Gastrocnemius medialis (tissue), 4 donors: ENCODE results near the gene STIM1. TPM values are rescaled to one million over a fixed set of nuclear protein-coding genes. Genes with fewer than 3 reads are reported as not detected.

Experiments
- ATAC-seq, 2 donors: fragments of 150-250 bp; one replicate each; pipeline ENCODE4 v1.9.1; 2016
- DNase-seq, 2 donors: peaks; one replicate each; pipeline ENCODE4 v3.0.0-alpha.2; 2019
- H3K27ac ChIP-seq, 4 donors: fragments of 200-600 bp; sonication (generic); 1 replicate in 1 of 4; 2 replicates in 3 of 4; pipeline ENCODE4 v1.5.1; 2016 to 2018; ENCODE audit warnings: mild to moderate bottlenecking in 2 of 4, moderate library complexity in 1 of 4
- H3K27me3 ChIP-seq, 3 donors: fragments of 200-600 bp; sonication (generic) in 2 of 3; 1 replicate in 1 of 3; 2 replicates in 2 of 3; pipeline versions ENCODE4 v1.5.1 to v1.6.0; 2016 to 2019; ENCODE audit warnings: mild to moderate bottlenecking in 1 of 3, moderate library complexity in 1 of 3
- H3K36me3 ChIP-seq, 2 donors: fragments of 200-600 bp; sonication (generic) in 1 of 2; one replicate each; pipeline ENCODE4 v1.5.1; 2017 to 2018
- H3K4me1 ChIP-seq, 2 donors: fragments of 200-600 bp; sonication (generic) in 1 of 2; one replicate each; pipeline ENCODE4 v1.5.1; 2016 to 2017; ENCODE audit warnings: mild to moderate bottlenecking in 2 of 2
- H3K4me3 ChIP-seq, 4 donors: fragments of 200-600 bp; sonication (generic) in 3 of 4; 1 replicate in 1 of 4; 2 replicates in 3 of 4; pipeline ENCODE4 v1.5.1; 2016 to 2019; ENCODE audit warnings: mild to moderate bottlenecking in 2 of 4
- H3K9me3 ChIP-seq, 3 donors: fragments of 200-600 bp; sonication (generic) in 2 of 3; 1 replicate in 1 of 3; 2 replicates in 2 of 3; pipeline ENCODE4 v1.5.1; 2016 to 2019
- CTCF ChIP-seq, 5 experiments: fragments of 450-650 bp in 3 of 5; fragments of 200-600 bp in 2 of 5; sonication (generic) in 2 of 5; IDR thresholded peaks in 4 of 5; conservative IDR thresholded peaks in 1 of 5; 1 replicate in 4 of 5; 2 replicates in 1 of 5; pipeline ENCODE4 v1.5.1; 2016 to 2019; ENCODE audit warnings: antibody characterized with exemption in 5 of 5, mild to moderate bottlenecking in 3 of 5, moderate library complexity in 3 of 5
- POLR2A ChIP-seq, 2 donors: fragments of 450-650 bp; IDR thresholded peaks; one replicate each; pipeline ENCODE4 v1.6.1; 2017; ENCODE audit warnings: antibody characterized with exemption in 2 of 2, mild to moderate bottlenecking in 2 of 2, moderate library complexity in 2 of 2
- in situ Hi-C, 4 donors: fragments of 200-750 bp; cut with MboI; loops; one replicate each; pipeline versions ENCODE4 v1.15.0 to v1.8.0; 2017; ENCODE audit warnings: low sequenced_read_pairs in 4 of 4
- intact Hi-C: fragments of 100-400 bp; cut with DNase I; formaldehyde crosslinking; loops from one replicate; pipeline ENCODE4 v1.15.1; 2023; ENCODE audit warnings: low total_unique reads
- total RNA-seq, 4 donors: library from RNA; depleted of rRNA; stranded (reverse); fragments of >200 nt; gene quantifications; one replicate each; pipeline versions ENCODE4 v1.1.0 to v1.2.3, GENCODE V29; 2016

The STIM1 gene
- total RNA-seq, 4 donors from 2014 or later: 45.9 to 132 (median 87.3) TPM

GRCh38 chr11:4041731-4042391 lies 186.4 kb downstream of the STIM1 start:
- peaks cover 36 to 60% of the 10 kb centered on the region in 2 donors for H3K4me1 ChIP-seq

GRCh38 chr11:4044976-4045646 lies 189.6 kb downstream of the STIM1 start:
- no peak for TF ChIP-seq CTCF (IDR thresholded peaks at IDR 0.05 in 4 of 5, conservative IDR thresholded peaks at IDR 0.05 in 1 of 5)
- TF ChIP-seq POLR2A (IDR thresholded peaks at IDR 0.05): no peak
- Histone ChIP-seq H3K4me3 (no peak overlapping the region), H3K27me3 (no peaks in the 10 kb centered on the region), H3K27ac (peak overlapping the region; percentile 78 to 91 (median 88)), H3K9me3 (no peaks in the 10 kb centered on the region), H3K36me3 (no peaks in the 10 kb centered on the region), H3K4me1 (peaks cover 29 to 57% of the 10 kb centered on the region in 2 donors)
- peak in 1 of 2 donors; percentile 36 for DNase-seq
- in situ Hi-C loops: loop anchor here in 1 of 4 donors (10.0 kb wide), 1 partner anchor 190 kb away; the partner anchor contains the start of gene STIM1
- intact Hi-C loops: loop anchor here (1.0 to 5.0 kb wide), 3 partner anchors 98 to 190 kb away; partner anchors contain the start of gene STIM1
- ATAC-seq: peak in 1 of 2 donors; percentile 3

More at GRCh38 chr11:4041731-4042391, 186.4 kb downstream of the STIM1 start:
- DNase-seq: peak; percentile 64 to 90
- H3K9me3 ChIP-seq: no peaks in the 10 kb centered on the region
- no peak overlapping the region for H3K4me3 ChIP-seq
- peak overlapping the region; percentile 78 to 91 (median 88) for H3K27ac ChIP-seq
- in situ Hi-C loops: loop anchor here in 1 of 4 donors (10.0 kb wide), 1 partner anchor 187 kb away; the partner anchor contains the start of gene STIM1
- H3K27me3 ChIP-seq: no peaks in the 10 kb centered on the region
- ATAC-seq: peak; percentile 75 to 76
- no peak for TF ChIP-seq CTCF (IDR thresholded peaks at IDR 0.05 in 4 of 5, conservative IDR thresholded peaks at IDR 0.05 in 1 of 5)
- TF ChIP-seq POLR2A (IDR thresholded peaks at IDR 0.05): no peak
- H3K36me3 ChIP-seq: no peaks in the 10 kb centered on the region
- intact Hi-C loops: loop anchor here (5.0 kb wide), 1 partner anchor 95 kb away; no protein-coding TSS in a partner anchor

GRCh38 chr11:4048340-4048739 lies 192.9 kb downstream of the STIM1 start:
- no peaks in the 10 kb centered on the region for H3K36me3 ChIP-seq
- in situ Hi-C loops (loop anchor here in 1 of 4 donors (10.0 kb wide), 1 partner anchor 194 kb away; the partner anchor contains the start of gene STIM1), intact Hi-C loops (no loop called here)
- H3K4me1 ChIP-seq: peaks cover 16 to 34% of the 10 kb centered on the region in 2 donors
- ATAC-seq: no peak
- no peaks in the 10 kb centered on the region for H3K27me3 ChIP-seq
- TF ChIP-seq POLR2A (IDR thresholded peaks at IDR 0.05) (no peak), CTCF (IDR thresholded peaks at IDR 0.05 in 4 of 5, conservative IDR thresholded peaks at IDR 0.05 in 1 of 5) (no peak)
- no peak overlapping the region for H3K4me3 ChIP-seq
- peak overlapping the region; percentile 1 to 78 (median 24) for H3K27ac ChIP-seq
- H3K9me3 ChIP-seq: no peaks in the 10 kb centered on the region
- no peak for DNase-seq

GRCh38 chr11:4049006-4049405 lies 193.5 kb downstream of the STIM1 start:
- no peak for DNase-seq
- Histone ChIP-seq H3K9me3 (no peaks in the 10 kb centered on the region), H3K27me3 (no peaks in the 10 kb centered on the region), H3K27ac (peak overlapping the region in 1 of 4 donors; percentile 78), H3K4me1 (peaks cover 16 to 27% of the 10 kb centered on the region in 2 donors), H3K4me3 (no peak overlapping the region), H3K36me3 (no peaks in the 10 kb centered on the region)
- intact Hi-C loops: no loop called here
- in situ Hi-C loops: loop anchor here in 1 of 4 donors (10.0 kb wide), 1 partner anchor 194 kb away; the partner anchor contains the start of gene STIM1
- ATAC-seq: no peak
- TF ChIP-seq CTCF (IDR thresholded peaks at IDR 0.05 in 4 of 5, conservative IDR thresholded peaks at IDR 0.05 in 1 of 5): no peak
